ENCODE measurements around the gene RFX8.

RFX8 gene

DNA sequence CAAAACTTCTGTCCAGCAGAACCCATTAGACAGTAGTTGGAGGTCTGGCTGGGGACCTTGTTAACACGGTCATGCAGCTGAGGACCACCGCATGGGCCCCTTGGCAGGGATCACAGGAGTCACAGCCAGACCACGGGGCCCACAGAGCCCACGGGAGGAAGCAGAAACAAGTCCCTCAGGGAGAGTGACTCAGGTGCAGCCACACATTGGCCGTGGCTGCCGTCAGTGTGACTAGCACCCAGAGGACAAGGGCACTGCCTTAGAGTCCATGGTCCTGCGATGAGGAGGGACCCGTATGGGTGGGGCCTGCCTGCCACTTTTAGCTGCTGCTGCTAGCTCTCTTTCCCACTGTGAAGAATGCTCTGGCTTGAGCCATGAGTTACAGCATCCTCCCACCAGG is 5.9 kb upstream of the RFX8 start:
- ChIA-PET CTCF (no interaction called here), POLR2A (no interaction called here)
- no peak for DNase-seq (ENCODE audit: low read depth, low spot score)
- TF ChIP-seq, protein P1, sequence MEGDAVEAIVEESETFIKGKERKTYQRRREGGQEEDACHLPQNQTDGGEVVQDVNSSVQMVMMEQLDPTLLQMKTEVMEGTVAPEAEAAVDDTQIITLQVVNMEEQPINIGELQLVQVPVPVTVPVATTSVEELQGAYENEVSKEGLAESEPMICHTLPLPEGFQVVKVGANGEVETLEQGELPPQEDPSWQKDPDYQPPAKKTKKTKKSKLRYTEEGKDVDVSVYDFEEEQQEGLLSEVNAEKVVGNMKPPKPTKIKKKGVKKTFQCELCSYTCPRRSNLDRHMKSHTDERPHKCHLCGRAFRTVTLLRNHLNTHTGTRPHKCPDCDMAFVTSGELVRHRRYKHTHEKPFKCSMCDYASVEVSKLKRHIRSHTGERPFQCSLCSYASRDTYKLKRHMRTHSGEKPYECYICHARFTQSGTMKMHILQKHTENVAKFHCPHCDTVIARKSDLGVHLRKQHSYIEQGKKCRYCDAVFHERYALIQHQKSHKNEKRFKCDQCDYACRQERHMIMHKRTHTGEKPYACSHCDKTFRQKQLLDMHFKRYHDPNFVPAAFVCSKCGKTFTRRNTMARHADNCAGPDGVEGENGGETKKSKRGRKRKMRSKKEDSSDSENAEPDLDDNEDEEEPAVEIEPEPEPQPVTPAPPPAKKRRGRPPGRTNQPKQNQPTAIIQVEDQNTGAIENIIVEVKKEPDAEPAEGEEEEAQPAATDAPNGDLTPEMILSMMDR (IDR thresholded peaks at IDR 0.05; ENCODE audit: insufficient read depth, low read length, missing control alignments) = no peak
- H3K4me3 ChIP-seq (ENCODE audit: low read depth, low read length) = no peak overlapping the region

DNA sequence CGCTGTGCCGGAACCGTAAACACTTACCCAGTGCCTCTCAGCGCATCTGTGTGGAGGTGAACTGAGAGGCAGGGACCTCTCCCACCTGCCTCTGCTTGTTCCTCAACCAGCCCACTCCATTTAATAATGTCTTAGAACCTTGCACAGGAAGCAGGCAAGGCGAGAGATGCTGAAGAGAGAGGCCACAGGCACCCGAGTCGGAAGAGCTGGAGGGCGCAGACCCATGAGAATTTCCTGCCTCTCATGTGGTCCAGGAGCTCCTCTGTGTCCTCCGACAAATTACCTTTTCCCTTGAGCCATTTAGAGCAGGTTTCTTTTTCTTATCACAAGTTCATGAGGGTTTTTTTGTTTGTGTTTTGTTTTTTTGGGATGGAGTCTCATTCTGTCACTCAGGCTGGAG is 4.9 kb upstream of the RFX8 start:
- TF ChIP-seq, protein P1 (IDR thresholded peaks at IDR 0.05; ENCODE audit: insufficient read depth, low read length, missing control alignments) = no peak
- no peak for DNase-seq (ENCODE audit: low read depth, low spot score)
- H3K4me3 ChIP-seq (ENCODE audit: low read depth, low read length) = no peak overlapping the region
- CTCF ChIA-PET = no interaction called here
- POLR2A ChIA-PET = no interaction called here

DNA sequence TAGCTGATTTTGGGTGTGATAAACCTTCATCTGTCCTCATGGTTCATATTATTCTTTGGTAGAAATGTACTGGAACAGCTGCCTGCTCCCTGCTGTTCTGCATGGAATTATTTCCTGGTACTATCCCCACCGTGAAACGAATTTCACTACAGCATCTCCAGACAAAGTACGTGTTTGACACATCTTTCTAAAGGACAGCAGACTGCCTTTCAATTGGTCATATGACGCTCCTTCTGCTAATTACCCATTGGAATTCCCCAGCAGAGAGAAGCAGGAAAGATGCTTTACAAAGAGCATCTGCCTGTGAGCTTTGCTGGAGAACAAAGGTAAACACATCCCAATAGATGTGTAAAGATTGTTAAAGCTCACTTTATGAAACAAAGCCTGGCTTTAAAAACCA is 4.4 kb upstream of the RFX8 start:
- H3K4me3 ChIP-seq (ENCODE audit: low read depth, low read length) = no peak overlapping the region
- TF ChIP-seq, protein P1 (IDR thresholded peaks at IDR 0.05; ENCODE audit: insufficient read depth, low read length, missing control alignments) = no peak
- CTCF ChIA-PET = no interaction called here
- DNase-seq (ENCODE audit: low read depth, low spot score) = no peak
- POLR2A ChIA-PET = no interaction called here

DNA sequence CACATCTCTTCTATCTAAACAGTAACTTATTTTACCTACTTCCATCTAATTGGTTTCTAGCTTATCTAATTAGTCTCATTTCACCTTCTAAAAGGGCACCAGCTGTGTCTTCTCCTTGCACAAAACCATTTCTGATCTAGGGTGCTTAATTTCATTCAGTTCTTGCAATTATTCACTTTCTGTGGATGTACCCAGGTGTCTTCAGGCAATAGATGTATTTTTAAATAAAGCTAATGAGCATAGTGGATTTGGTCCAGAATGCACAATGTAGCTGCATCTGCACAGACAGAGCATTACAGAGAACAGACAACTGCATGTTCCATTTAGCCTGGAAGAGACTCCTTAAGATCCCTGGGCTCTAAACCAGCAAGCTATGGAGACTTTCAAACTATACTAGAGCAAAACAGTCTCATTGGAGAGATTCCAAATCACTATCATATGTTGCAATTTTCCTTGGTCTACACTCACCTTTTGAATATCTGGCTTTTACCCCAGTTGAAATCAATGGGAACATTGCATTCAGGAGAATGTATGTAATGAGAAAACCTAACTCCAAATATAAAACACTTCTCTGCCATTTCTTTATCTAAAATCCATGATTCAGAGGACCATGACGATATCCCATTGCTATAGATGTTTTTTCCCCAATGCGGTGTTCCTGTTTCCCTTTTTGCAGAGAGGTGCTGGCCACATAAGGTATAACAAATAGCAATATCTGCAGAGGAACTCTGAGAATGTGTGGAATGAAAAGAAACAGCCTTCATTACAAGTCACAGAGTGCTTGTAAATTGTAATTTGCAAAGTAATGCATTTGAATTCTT is 3.5 kb upstream of the RFX8 start:
- no peak for DNase-seq (ENCODE audit: low read depth, low spot score)
- H3K4me3 ChIP-seq (ENCODE audit: low read depth, low read length) = no peak overlapping the region
- ChIA-PET CTCF (interaction anchor here (0.6 kb wide), 1 partner anchor 220 kb away, joined by 3 read pairs; no protein-coding TSS in a partner anchor), POLR2A (no interaction called here)
- TF ChIP-seq, protein P1 (IDR thresholded peaks at IDR 0.05; ENCODE audit: insufficient read depth, low read length, missing control alignments) = no peak

DNA sequence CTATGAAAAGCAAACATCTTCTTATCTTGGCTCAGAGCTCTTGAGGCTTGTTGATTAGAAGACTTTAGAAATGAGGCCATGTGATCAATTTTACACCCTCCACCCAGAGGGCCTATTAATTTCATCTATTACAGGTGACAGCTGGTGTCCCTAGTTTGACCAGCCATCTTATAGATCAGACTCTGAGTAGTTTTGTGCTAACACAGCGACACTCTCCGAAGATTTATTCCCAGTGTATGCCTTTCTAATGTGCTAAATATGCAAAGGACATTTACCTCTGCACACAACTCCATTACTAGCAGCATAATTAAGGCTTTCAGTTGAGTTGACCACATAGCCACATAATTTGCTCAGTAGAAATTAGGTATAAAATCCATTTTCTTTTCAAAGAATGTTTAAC is 2.6 kb upstream of the RFX8 start:
- no peak overlapping the region for H3K4me3 ChIP-seq (ENCODE audit: low read depth, low read length)
- POLR2A ChIA-PET = no interaction called here
- DNase-seq (ENCODE audit: low read depth, low spot score) = no peak
- TF ChIP-seq, protein P1 (IDR thresholded peaks at IDR 0.05; ENCODE audit: insufficient read depth, low read length, missing control alignments) = no peak
- CTCF ChIA-PET = interaction anchor here (0.6 kb wide), 1 partner anchor 221 kb away, joined by 3 read pairs; no protein-coding TSS in a partner anchor

DNA sequence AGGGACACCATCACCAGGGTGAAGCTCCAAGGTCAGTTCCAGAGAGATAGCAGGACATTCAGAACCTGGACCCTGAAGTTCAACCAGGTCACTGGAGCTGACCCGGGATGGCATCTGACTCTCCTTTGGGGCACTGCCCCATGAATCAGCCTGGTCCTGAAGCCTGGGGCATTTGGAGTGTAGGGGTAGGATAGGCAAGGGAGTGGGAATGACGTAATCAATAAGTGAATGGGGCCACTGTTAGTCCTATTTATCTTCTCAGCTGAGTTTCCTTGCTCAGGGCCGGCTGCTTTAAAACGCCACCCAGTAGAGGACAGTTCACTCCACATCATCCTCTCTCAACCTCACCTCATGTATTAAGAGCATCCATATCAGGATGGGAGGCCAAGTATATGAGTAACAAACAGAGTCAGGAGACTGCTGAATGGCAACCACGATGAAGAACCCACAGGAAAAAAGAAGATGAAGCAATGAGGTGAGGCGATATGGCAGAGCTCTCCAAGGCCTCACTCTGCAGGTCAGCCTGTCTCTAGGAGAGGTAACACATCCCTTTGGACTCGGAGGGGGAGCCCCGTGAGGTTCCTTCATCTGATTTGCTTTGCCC is 1.8 kb upstream of the RFX8 start:
- no peak for DNase-seq (ENCODE audit: low read depth, low spot score)
- ChIA-PET POLR2A (no interaction called here), CTCF (no interaction called here)
- no peak overlapping the region for H3K4me3 ChIP-seq (ENCODE audit: low read depth, low read length)
- TF ChIP-seq, protein P1 (IDR thresholded peaks at IDR 0.05; ENCODE audit: insufficient read depth, low read length, missing control alignments) = no peak
